ENCODE data around the gene PRLR. TPM values are rescaled to one million over a fixed set of nuclear protein-coding genes. Genes with fewer than 3 reads are reported as not detected.

Gene PRLR
- total RNA-seq, 1 donor = under 0.01 TPM

GRCh38 chr5:35009657-35010056, 220.6 kb downstream of the PRLR start:
- DNase-seq (ENCODE audit: low read depth in 2 of 3, low spot score in 2 of 3) = no peak

GRCh38 chr5:35009019-35009418, 221.3 kb downstream of the PRLR start:
- no peak for DNase-seq (ENCODE audit: low read depth in 2 of 3, low spot score in 2 of 3)

- no peak for DNase-seq (ENCODE audit: low read depth in 2 of 3, low spot score in 2 of 3)
Observed at GRCh38 chr5:35004771-35005170, 225.5 kb downstream of the PRLR start.

GRCh38 chr5:35004200-35004599, 226.1 kb downstream of the PRLR start:
- DNase-seq (ENCODE audit: low read depth in 2 of 3, low spot score in 2 of 3) = no peak

- peak; percentile 6 to 79 (median 35) for DNase-seq (ENCODE audit: low read depth in 2 of 3, low spot score in 2 of 3)
Observed at GRCh38 chr5:35003018-35003957, 227.0 kb downstream of the PRLR start.

- DNase-seq (ENCODE audit: low read depth in 2 of 3, low spot score in 2 of 3) = no peak
Observed at GRCh38 chr5:35002459-35002858, 227.8 kb downstream of the PRLR start.

- no peak for DNase-seq (ENCODE audit: low read depth in 2 of 3, low spot score in 2 of 3)
Observed at GRCh38 chr5:35001842-35002241, 228.4 kb downstream of the PRLR start.

Other genes starting within 250 kb of the PRLR start
- gene AGXT2, start 182.5 kb downstream of the PRLR start, total RNA-seq = not detected

Measured in hematopoietic multipotent progenitor cell (in vitro differentiated cells).